GM18951 (cell line): Measurements from ENCODE around the gene DOCK4.

Experiments
- POLR2A ChIP-seq: IDR thresholded peaks from 4 replicates; pipeline ENCODE4 v1.6.1; 2011; ENCODE audit warnings: mild to moderate bottlenecking; ENCODE audit not compliant: insufficient read length, insufficient read depth; ENCODE audit errors: extremely low read depth
- in situ Hi-C: fragments of 300-500 bp; cut with MboI; formaldehyde crosslinking; loops from one replicate; pipeline ENCODE4 v1.12.0; 2022; ENCODE audit warnings: low sequenced_read_pairs, mixed read lengths, inconsistent platforms; ENCODE audit not compliant: unreplicated experiment

The DOCK4 gene

DNA sequence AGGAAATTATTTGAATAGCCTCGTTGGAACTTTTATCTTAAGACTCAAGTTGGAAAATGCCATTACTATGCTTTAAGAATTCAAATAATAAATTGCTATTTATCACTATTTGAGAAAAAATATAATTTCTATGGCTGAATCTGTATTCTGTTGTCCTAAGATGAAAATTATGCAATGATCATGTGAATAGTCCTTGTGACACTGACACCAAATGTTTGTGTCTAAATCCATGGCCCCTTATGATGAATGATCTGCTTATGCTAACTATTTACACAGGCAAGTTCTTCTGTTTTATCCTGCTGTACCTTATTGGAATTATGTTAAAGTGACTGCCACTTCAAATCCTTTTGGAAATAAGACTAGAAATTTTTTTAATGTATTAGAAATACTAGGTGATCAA is 208.7 kb downstream of the DOCK4 start:
- TF ChIP-seq POLR2A, result no peak
- in situ Hi-C loops, result no loop called here

DNA sequence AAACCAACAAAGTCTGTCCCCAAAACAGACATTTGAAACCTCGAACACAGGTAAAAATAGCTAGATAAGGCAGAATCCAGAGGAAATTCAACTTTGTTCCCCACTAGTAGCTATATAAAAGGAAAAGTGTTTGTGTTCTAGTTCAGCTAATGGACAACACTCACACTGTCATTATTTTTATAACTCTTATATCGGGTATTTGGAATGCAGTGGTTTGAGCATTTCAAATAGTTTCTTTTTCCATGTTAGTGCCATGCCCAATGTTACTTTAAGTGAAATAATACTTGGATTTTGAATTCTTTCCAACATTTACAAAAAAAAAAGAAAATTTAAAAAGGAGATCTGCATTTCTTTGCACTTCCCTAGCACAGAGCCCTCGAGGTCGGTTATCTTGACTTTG is 213.6 kb downstream of the DOCK4 start:
- in situ Hi-C loops, result no loop called here

DNA sequence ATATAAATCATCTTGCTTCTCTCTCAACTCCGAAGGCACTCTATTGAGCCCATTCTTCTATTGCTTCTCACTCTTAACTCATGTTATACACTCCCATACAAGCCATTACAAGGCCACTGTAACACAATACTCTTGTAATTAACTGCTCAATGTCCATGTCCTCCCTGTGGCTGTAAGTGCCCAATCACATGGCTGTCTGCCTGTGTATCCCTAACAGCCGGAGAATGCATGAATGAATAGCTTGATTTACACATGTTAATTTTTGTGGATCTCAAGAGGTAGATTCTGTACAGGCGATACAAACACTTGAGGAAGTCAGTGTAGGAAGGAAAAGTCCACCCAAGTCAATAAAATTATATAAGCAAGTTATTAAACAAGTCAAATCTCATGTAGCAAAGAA is 215.6 kb downstream of the DOCK4 start:
- in situ Hi-C loops, result no loop called here
- TF ChIP-seq POLR2A, result no peak

More for the DNA sequence above, 213.6 kb downstream of the DOCK4 start:
- no peak for TF ChIP-seq POLR2A

DNA sequence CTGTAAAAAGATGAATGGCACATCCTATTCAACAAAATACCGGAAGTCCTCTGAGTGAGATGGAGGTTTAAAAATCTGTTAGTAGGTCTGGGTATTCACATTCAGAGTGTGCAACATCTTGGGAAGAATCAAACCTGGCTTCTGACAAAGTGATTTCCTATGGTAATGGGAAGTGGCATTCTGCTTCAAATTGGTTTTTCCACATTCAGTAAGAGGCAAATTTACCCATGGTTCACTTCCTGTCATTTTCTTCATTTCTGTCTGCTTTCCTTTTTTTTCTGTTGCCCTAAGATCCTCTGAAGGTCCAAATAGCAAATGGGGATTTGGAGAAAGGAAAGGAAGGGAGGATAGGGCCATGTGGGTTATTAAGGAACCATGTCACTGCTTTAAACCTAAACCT is 218.3 kb downstream of the DOCK4 start:
- in situ Hi-C loops, result no loop called here
- TF ChIP-seq POLR2A, result no peak

DNA sequence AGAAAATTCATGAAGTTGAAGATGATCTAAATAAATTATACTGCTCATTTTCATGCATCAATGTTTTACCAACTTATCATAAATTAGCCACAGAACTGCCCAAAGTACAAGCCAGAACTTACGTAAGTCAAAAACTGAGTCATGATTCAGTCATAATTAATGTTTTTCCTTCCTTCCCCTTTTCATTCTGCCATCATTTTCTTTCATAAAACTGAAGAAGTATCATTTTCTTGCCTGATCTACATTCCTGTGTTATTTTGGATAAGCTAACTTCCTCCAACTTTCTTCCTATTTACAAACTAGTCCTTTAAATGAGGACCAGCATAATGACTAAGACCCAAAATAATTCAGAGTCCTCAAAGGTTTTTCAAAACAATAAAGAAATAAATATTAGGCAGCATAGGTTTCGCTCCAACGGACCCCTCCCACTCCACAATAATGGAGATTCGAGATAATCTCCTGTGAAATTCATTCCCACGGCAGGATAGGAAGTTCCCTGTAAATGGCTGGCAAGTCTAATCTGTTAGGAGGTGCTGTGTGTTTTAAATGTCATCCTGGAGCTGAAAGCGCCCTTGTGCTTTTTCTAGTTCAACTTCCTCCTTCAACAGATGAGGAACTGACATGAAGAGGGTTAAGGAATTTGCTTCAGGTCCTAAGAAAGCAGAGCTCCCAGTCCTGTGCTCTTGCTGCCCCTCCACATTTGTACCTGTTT is 218.9 kb downstream of the DOCK4 start:
- no peak for TF ChIP-seq POLR2A
- in situ Hi-C loops, result no loop called here

DNA sequence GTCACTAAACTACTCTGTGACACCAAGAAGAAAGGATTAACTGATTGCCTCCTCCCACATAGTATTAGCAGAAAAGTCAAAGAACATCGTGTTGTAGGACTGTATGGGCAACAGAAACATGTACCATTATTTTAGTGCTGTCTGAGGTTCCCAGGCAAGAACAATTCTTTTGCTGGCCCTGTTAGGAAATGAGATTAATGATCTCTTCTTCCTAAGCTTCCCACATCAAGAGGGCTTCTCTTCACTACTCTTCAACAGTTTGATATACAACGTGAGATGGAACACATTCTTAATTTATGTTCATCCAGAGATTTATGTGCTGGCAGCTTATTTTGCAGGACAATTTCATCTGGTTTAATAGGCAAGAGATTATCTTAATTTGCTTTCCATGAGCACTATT is 219.6 kb downstream of the DOCK4 start:
- no peak for TF ChIP-seq POLR2A
- in situ Hi-C loops, result no loop called here

DNA sequence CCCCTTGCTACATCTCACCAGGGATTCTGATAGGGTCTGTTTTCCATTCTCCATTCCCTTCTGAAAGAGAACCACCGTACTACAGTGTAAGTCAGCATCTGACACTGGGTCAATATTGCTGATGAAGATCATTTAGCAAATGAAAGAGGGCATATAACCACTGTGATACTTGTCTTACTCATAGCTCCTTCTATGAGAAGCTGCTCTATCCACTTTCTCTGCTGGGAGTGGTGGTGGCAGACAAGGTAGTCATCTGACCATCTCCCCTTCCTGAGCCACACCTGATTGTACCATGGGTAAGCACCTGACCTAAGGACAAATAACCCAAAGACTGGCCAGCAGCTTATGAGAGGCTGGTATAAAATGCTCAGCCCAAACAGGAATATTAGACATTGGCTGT is 220.4 kb downstream of the DOCK4 start:
- TF ChIP-seq POLR2A, result no peak
- in situ Hi-C loops, result no loop called here

DNA sequence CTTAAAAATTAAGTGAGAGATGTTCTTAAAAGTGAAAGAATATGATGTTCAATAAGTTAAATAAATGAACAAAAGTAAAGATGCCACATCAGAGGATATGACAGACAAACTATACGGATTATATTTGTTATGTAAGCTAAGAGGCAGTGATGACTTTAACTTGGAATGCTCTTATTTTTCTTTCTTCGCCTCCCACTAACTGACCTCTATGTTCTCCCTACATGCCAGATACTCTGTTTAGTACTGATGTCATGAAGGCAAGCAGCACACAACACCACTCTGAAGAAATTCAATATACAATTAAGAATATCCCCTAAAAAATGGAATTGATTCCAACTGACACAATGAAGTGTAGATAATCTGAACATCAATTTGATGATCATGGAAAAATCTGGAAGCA is 223.4 kb downstream of the DOCK4 start:
- TF ChIP-seq POLR2A, result no peak
- in situ Hi-C loops, result no loop called here

DNA sequence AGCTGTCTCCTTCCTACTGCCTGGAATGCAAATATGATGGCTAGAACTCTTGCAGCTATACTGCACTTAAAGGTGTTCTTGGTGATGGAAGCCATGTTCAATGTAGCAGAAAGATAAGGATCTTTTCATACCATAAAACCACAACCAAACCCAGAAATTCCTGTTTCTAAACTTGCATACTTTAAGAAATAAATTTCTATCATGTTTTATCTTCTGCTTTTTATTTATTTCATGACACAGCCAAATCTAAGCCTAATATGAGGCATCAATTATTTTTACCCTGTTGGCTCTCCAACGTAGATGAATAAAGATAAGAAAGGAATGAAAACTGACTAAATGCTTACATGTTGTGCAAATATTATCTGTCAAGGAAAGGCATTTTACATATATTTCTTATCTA is 224.1 kb downstream of the DOCK4 start:
- in situ Hi-C loops, result no loop called here
- TF ChIP-seq POLR2A, result no peak

DNA sequence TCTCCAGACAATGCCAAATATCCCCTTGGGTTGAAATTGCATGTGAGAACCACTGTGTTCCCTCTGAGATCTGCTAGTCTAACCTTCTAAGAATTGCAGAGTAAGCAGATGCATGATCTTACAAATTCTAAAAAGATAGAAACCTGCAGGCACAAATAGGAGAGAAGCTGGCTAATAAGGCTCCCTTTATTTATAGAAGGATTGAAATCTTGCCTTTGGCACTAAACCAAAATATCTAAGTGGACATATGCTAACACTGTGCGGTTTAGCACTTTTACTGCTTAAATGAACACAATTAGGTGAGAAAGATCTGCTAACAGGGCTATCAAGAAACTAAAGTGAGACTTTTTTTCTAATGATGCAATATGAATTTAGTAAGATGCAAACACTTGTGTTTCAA is 225.5 kb downstream of the DOCK4 start:
- in situ Hi-C loops, result no loop called here

DNA sequence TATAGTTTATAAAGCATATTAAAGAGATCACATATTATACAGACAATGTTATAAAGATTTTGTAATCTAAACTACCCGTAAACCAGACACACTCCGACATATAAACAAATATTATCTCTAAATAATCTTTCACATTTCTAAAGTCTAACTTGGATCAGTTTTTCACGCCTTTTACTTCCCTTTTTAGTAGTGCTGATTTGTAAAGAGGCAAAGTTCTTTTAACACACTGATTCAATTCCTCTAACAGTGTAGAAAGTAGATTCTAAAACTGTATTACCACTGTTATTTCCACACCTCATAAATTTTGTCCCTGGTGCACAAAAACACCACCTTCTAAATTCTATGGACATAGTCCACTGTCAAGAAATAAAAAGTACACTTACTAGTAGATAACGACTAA is 230.9 kb downstream of the DOCK4 start:
- in situ Hi-C loops, result no loop called here
- TF ChIP-seq POLR2A, result no peak

More for the DNA sequence above, 225.5 kb downstream of the DOCK4 start:
- no peak for TF ChIP-seq POLR2A

DNA sequence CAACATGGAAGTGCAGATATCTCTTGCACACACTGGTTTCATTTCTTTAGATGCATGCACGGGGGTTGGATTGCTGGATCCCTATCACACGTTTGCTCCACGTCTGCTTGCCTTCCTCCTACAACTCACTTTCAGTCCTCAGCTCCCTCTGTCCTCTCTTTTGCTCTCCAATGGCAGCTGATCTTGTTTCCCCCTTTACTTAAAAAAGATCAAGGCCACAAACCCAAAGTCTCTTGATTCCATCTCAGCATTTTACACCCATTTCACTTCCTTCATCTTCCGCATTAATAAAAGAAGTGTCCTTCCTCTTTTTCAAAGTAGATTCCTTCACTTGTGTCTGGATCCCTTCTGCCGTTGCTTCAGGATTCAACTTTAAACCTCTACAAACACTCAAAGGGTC is 245.2 kb downstream of the DOCK4 start:
- no peak for TF ChIP-seq POLR2A
- in situ Hi-C loops, result no loop called here

DNA sequence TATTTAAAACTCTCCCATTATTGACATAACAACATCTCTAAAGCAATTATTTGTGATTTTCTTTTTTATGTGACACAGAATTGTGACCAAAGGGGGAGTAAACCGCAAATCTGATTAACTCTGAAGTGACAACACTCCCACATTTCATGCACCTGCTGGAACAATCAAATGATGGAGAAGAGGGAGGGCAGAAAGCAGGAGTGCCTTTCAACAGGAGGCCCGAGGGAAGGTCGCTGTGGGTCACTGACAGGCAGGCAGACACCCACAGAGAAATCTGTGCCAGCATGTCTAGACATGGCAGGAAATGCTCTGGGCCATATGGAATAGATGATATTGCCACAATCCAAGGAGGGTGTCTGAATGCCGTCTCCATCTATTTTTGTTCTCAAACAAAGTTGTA is 247.3 kb downstream of the DOCK4 start:
- no peak for TF ChIP-seq POLR2A
- in situ Hi-C loops, result no loop called here

DNA sequence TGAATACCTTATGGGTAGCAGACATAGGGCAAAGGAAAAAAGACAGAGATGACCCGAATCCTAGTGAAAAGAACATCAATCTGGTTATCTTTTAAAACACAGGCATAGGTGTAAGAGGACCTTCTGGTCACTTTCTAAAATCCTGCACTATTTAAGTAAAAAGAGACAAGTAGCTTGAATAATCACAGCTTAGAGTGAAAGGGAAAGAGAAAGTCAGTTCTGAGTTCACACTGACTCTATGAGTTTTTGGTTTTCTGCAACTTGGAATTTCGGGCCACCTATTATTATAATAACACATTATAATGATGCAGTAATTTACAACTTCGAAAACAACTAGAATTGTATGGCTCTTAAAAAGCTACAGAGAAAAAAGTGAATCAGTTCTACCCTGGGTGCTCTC is 247.8 kb downstream of the DOCK4 start:
- in situ Hi-C loops, result no loop called here
- no peak for TF ChIP-seq POLR2A

DNA sequence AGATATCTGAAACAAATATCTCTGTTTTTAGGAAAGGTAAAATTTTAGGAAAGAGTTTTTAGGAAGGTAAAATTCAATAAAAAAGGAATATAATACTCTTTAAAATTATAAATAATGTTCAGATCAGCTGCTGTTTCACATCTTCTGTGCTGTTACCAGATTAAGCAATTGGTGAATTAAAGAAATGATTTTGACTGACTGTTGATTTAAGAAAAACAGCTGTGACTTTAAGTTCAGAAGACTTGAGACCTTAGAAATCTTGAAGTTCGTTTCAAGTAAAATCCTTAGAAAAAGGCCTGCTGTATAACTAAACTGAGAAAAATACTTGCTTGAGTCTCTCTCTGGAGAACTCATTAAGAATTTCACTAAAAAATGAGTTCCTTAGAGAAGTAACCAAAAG is 250.6 kb downstream of the DOCK4 start:
- in situ Hi-C loops, result no loop called here

More for the DNA sequence above, 250.6 kb downstream of the DOCK4 start:
- TF ChIP-seq POLR2A, result no peak
